GM21576 (cell line): ENCODE data around the gene DHRS12.

ENCODE experiments used
- ATAC-seq: cut with Tn5 transposase; IDR thresholded peaks from one replicate; pipeline ENCODE4 v1.9.1; 2021; ENCODE audit warnings: mild to moderate bottlenecking, moderate library complexity; ENCODE audit not compliant: unreplicated experiment

DHRS12 gene

DNA sequence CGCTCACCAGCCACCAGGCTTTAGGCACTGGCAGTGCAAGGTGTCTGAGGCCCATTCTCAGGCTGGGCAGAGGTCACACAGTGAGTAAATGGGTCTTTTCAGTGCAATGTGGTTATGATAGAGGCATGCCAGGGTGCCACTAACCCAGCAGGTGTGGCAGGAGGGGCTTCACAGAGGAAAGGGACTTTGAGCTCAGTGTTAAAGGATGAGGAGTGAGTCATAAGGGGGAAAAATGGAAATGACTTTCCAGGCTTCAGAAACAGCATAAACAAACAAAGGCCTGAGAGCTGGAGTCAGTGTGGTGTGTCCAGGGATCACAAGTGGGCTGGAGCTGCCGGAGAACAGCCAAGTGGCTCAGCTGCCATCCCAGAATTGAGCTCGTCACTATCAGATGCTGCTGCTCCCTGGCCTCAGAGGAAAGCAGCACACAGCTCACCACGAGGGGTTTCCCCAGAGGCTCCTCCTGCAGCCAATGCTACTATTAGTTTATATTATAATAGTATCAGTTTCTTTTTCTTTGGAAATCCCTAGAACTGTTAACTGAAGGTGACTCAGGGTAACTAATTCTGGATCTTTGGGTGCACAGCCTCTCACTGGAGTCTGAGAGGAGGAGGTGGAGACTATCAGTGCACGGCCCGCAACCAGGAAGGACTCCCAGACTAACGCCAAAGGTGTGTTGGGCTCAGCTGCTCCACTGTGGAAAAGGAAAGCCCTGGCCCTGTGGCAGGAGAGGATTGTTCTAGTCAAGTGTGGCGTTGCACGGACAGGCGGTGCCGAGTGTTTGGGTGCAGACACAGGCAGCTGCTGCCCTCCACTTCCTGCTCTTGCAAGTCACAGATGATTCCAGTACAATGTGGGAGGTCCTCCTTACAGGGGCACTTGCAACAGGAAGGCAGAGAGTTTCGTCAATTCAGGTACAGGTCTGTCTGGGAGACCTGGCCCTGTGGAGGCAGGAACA, 39.5 kb downstream of the DHRS12 start:
- ATAC-seq = peak; percentile 86

DNA sequence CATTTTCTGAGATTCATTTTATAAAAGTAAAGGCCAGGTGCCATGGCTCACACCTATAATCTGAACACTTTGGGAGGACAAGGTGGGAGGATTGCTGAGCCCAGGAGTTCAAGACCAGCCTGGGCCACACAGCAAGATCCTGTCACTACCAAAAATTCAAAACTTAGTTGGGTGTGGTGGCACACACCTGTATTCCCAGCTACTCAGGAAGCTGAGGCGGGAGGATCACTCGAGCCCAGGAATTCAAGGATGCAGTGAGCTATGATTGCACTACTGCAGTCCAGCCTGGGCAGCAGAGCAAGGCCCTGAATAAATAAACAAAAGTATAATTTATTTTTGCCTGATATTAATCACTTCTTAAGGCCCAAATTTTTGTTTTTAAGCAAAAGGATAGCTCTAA, 40.5 kb downstream of the DHRS12 start:
- ATAC-seq = no peak

DNA sequence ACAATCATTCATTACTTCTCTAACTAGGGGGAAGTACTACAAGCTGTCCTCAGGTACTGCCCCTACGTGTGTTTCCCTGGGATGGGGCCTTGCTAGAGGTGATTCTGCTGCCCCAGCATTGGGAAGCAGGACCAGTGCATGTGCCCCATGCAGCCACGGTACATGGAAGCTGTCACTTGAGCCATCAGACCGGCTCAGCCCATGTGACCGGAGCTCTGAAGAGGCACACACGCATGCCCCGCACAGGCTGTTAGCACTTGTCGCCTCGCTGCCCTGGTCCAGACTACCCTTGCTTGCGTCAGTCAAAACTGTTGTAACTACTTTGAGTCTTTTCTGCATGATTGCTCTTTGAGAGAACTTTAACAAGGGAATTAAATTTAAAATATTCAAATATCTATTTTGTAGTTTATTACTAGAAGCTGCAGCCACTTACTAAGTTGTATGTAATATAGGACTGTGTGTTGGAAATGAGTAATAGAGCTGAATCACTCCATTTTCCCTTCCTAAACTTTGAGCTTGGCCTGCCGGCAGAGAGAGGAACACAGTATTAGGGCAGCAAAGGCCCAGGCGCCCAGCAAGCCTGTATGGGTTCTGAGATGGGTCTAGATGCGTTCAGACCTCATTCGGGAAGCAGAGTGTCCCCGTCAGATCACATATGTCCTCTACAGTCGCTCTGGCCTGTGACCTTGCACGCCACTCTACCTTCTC, 42.2 kb downstream of the DHRS12 start:
- ATAC-seq = no peak

DNA sequence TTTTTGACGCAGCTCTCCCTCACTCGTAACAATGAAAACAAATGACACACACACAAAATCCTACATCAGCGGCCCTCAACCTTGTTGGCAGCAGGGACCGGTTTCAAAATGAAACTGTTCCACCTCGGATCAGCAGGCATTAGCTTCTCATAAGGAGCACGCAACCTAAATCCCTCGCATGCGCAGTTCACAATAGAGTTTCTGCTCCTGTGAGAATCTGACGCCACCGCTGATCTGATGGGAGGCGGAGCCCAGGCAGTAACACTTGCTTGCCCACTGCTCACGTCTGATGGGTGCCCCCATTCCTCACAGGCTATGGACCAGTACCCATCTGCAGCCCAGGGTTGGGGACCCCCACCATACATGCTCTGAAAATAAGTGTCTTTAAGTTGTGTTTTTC, 43.4 kb downstream of the DHRS12 start:
- ATAC-seq = no peak

DNA sequence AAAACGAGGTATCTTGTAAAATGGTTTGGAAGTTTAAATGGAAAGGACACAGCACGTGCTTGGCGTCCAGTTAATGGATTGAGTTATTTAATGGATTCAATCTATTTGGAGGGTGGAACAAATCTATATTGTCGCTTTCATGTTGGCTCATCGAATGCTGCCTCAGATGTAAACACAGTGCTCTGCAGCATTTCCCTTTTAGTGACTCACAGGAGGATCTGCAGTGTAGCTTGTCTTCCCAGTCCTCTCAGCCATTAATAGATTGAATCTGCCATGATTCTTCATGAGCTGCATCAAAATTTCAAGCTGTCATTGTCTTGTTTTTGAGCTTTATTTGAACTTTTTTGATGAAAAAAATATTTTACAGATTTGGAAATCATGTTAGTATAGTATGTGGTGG, 44.7 kb downstream of the DHRS12 start:
- no peak for ATAC-seq

DNA sequence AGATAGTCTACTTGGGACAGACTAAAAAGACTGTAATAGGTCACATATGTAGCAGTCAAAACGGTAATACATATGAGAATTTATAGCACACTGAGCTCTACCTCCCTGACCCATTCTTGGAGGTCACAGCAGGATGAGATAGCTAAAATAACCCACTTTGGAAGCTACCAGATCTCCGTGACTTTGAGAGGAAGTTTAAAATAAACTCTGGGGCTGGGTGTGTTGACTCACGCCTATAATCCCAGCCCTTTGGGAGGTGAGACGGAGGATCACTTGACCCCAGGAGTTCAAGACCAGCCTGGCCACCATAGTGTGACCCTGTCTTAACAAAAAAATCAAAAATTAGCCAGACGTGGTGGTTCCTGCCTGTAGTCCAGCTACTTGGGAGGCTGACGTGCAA, 45.3 kb downstream of the DHRS12 start:
- ATAC-seq = no peak

DNA sequence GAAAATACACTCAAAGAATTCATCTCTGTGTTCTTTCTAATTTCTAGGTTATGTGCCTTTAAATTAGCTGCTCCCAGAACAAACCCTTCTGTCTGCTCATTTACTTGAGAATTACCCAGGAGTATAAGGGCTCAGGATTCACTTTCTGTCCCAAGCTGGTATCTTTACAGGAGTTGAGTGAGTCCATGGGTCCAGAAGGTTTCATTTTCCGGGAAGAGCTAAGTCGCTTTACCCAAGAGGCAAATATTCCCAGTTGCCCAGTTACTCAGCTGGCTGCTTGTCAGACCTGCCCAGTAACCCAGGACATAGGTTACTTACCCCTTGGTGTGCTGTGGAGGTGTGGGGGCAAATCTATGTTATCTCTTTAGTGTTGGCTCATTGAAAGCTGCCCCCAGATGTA, 47.3 kb downstream of the DHRS12 start:
- no peak for ATAC-seq

DNA sequence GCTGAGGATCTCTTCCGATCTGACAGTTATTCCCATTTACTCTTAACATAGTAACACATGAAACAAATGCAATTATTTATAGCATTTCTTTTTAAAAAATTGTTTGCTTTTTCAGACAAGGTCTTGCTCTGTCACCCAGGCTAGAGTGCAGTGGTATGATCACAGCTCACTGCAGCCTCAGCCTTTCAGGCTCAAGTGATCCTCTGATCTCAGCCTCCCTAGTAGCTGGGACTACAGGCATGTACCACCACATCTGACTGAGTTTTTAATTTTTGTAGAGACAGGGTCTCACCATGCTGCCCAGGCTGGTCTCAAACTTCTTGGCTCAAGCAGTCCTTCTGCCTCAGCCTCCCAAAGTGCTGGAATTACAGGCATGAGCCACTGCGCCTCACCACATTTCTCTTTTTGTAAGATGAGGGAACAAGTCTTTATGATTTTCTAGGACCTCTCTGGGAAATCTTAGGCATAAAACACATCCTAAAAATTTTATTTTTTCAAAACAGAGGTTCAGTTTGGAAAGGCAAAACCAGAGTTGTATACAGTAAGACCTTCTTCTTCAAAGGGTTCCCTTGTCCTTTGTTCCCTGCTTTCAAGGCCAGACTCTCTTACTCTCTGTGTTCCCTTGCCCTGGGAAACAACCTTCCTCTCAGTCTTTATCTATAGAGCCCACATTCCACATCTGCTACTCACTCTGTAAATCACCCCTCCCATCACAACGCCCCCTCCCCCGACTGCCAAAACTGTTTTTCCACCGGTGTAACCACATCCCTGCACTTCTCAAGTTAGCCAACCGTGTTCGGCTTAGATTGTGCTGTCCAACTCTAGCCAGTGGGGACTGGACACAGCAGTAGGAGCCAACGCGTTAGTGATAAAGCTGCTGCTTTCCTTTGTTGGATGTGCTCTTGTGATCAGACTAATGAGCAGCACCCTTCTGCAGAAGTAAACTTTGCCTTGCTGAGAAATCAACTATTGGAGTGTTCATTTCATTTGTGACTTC, 56.2 kb downstream of the DHRS12 start:
- no peak for ATAC-seq

DNA sequence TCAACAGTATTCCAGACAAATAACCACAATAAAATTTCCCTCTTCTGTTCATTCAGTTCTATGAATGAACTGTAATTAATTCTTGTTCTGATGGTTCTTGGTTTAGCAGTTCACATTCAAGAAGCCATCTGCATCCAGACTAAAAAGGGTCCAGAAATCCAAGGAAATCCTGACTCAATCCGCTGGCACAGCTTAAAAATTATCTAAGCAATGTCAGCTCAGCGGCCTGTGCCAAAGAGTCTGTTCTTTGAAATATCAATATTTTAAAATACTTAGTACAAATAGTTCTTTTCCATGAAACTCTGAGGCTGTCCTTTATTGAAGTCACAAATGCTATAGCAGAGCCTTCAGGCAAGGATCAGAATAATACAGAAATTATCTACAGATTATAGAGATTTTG, 57.2 kb downstream of the DHRS12 start:
- no peak for ATAC-seq

DNA sequence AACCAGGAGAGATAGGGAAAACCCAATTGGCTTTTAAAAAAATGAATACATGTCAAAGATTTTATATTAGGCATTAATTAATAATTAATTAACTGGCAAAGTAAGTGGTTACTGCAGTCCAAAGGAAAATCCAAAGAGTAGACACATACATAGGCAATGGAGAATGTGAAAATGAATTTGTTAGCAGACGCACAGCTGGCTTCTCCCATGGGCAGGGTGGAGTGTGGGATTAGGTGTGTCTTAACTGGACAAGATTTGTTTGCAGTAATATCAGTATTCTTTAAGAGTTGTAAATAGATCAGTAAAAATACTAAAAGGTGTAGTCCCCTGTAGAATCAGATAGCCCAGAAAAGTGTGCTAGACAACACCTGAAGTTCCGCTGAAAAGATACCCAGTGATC, 58.7 kb downstream of the DHRS12 start:
- no peak for ATAC-seq

DNA sequence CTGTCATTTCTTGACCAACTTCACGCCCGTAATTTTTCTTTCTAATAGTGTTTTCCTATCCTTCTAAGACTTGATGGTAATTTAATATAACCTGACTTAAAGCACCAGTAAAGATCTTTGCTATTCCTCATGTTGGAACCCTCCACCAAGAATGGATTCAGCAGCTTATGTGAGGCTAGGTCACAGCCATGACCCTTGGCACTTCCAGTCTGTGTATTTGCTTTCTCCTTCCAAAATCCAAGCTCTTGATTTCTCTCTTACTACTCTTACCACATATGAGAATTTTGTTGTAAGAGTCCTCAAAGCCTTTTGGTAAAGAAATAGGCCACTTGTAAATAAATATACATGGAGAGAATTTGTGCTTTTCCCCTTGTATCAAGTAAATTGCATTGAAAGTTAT, 61.4 kb downstream of the DHRS12 start:
- no peak for ATAC-seq

DNA sequence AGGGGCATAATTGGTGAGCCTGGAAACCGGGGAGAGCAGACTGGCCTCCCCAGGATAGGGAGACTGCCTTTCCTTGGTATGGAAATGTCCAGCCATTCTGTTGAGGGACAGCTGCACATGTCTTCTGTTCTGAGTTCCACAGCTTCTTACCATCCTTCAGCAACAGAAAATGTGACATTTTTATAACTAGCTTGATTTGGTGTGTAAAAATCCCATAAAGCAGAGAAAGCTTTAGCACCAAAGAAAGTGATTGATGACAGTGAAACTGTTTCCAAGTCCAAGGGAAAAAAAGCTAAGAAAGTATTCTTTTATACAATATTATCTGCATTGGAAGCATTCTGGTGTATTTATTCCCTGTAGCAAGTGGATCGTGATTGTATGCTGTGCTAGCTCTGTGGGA, 61.9 kb downstream of the DHRS12 start:
- ATAC-seq = no peak

DNA sequence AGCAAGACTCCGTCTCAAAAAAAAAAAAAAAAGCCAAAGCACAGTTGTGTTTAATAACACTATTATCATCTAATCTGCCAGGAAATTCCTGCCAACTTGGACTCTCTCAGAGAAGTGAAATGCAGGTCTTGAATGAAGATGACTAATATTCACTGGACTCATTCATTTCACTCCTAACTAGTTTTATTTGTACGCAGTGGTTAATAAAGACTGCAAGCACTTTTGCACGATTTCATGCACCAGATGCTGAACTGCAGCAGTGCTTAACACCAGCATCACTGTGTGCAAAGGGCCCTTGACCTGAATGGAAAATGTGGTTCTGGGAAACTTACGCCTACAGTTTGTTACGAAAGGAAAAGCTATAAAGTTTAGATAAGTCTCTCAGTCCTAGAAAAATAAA, 63.3 kb downstream of the DHRS12 start:
- ATAC-seq = no peak

DNA sequence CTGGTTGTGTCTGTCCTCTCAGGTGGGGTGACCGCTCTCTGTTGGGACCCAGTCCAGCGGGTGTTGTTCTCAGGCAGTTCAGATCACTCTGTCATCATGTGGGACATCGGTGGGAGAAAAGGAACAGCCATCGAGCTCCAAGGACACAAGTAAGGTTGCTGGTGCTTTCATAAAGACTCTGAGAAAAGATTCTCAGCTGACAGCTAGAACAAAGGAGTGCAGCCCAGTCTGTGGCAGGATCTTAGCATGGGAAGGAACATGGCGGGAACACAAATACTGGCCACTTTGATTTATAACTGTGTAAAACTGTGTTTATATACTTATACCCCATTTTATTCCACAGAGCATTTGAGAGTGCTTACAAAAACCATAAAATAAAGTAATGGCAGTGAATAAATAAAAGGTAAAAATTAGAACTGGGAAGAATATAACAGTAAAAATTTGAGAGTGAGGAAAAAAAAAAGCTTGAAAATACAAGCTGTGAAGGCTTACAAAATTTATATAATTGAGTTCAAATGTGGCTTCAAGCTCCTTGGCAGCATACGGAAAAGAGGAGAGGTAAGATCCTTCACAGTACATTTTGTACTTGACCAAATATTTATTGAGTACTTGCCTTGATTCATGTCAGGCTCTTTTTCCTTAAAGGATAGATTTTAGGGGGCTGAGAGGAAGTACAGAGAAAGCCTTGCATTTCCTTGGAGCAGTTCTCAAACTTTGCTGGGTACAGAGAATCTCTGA, 64.8 kb downstream of the DHRS12 start:
- no peak for ATAC-seq

DNA sequence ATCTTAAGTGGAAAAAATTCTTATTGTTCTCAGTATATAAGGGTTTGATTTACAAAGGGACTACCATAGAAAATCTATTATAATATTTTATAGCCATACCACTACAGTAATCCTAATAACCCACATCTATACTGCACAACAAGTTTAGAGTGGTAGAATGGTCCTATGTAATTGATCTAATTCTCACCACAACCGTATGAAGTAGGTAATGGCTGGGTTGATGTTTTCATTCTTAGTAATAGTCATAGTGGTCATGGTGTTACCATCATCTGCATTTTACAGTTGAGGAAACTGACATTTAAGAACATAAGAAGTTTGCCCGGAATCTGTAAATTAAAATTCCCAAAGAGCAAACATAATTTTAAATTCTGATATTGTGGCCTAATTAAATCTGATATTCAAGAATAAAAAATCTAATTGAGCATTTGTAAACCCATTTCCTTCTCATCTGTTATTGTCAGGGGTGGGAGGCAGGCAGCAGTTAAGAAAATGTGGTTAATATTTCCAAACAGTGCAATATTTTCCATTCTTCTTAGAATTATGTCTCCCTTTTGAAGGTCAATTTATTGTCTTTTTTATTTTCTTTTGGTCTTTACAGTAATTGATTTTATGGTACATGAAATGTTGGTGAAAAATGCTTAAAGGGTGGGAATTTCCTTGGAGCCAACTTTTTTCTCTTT, 65.6 kb downstream of the DHRS12 start:
- ATAC-seq = no peak

DNA sequence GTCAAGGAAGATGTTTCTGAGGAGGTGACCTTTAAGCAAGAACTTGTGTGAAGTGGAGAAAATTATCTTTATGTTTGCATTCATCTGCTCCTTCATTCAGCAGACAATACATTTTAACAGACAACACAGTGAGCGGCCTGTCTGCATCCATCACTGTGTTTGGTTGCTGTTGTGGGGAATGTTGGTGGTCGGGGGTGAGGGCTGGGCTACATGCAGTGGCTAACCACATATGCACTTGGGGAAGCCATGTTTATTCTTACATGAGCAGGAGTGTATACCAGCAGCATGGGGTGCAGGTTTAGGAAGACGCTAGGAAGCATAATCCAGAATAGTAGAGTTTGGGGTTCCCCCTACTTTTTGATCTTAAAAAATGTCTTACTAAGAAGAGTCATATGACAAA, 66.4 kb downstream of the DHRS12 start:
- no peak for ATAC-seq

DNA sequence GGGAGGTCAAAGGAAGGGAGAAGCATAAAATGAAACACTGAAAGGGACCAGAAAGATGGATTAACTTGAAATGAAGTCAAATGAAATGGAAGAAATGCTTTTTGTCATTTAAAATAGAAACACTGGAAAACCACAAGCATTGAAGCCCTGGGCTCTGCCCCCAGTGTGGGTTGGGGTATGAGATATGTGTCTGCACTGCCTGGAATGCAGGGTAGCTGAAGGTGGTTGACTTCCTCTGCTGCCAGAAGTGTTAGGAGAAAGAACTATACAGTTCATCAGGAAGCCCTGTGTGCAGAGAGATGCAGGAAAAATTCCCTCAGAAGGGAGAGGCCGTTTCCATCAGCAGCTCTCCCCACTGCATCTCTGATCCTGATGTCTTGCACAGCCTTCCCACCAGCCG, 69.2 kb downstream of the DHRS12 start:
- ATAC-seq = no peak

DNA sequence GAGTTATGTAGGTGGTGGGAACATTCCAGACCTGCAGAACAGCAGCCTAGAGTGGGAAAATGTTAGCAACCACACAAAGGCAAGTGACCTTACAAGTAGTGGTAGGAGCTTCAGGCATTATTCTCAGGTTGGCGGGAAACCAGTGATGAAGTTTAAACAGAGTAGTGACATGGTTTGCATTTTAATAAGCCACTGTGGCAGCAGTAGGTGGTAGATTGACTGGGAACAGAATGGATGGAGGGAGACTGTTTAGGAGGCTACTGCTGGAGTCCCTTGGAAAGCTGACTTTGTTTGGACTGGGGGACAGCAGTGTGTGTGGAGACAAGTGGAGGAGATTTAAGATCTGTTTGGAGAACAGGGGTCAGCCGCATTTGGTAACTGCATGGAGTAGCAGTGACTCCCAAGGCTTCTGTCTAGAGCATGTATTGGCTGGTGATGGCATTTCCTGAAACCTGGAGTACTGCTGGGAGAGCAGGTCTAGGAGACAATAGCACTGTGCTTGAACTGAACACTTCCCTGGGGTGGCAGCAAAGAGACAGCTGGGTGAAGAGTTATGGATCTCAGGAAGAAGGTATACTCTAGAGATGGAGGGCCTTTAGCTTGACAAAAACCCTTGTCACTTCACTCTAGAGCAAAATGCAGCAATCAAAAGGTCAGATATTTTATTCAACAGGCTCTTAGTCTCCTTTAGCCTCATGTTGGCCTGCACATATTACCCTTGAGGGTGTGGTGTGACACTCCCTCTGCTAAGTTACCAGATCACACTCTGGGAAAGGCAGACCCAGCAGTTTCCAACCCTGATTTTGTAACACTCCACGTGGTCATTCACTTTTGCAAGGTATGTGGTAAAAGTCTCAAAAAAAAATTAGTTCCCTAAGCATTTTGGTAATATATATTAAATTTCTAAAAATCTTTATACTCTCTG, 70.3 kb downstream of the DHRS12 start:
- no peak for ATAC-seq

DNA sequence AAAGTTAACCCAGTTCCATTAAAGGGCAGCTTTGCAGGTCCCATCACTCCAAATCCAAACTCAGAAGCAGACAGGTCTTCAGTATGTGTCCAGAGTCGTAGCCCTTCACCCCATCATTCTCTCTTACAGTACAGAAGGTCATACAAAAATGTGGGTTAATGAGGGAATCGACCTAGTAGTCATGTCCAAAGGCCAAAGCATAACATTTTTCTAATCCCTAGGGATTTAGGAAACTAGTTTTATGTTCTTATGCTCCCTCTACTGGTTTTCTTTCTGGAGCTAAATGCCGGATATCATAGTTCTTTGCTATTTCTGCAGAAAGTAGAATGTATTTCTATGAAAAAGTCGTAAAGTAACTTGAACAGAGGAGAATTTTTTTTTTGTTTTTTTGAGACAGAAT, 72.2 kb downstream of the DHRS12 start:
- no peak for ATAC-seq
